ENCODE results near the gene PRDX5. TPM values are rescaled to one million over a fixed set of nuclear protein-coding genes. Genes with fewer than 3 reads are reported as not detected.

Gene PRDX5
- total and polyA plus RNA-seq, 9 of the 15 experiments (the other 6 are each of a cell fraction or from before 2014, with no cell fraction given), result 40.8 to 327 (median 204) TPM

DNA sequence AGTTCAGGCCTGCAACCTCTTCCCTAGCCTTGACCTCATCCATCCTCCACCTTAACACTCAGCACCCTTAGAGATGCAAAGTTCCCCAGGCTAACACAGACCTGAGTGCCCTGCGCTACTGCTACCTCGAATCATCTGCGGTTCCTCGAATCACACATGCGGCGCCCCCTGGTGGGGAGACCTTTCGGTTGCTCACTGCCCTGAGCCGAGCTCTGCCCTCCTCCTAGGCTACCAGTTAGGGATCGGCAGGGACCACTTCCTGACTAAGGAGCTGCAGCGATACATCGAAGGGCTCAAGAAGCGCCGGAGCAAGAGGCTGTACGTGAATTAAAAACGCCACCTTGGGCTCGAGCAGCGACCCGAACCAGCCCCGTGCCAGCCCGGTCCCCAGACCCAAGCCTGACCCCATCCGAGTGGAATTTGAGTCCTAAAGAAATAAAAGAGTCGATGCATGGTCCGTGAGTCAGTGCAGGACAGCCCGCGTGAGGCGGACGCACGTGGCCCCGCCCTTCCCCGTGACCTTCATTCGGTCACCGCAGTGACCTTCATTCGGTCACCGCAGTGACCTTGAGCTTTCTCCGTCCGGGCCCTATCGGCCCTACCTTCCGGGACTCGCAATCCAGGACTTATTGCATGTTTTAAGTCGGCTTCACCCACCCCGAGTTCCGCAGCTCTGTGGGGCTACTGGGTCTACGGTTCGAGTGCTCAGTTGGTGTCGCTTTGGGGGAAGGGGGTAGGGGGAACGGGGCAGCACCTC is 13.4 kb upstream of the PRDX5 start (continued):
- TF ChIP-seq, protein P1, sequence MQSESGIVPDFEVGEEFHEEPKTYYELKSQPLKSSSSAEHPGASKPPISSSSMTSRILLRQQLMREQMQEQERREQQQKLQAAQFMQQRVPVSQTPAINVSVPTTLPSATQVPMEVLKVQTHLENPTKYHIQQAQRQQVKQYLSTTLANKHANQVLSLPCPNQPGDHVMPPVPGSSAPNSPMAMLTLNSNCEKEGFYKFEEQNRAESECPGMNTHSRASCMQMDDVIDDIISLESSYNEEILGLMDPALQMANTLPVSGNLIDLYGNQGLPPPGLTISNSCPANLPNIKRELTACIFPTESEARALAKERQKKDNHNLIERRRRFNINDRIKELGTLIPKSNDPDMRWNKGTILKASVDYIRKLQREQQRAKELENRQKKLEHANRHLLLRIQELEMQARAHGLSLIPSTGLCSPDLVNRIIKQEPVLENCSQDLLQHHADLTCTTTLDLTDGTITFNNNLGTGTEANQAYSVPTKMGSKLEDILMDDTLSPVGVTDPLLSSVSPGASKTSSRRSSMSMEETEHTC (IDR thresholded peaks at IDR 0.05), result peak; percentile 62; the same call in 1 of the 2 replicates
- TF ChIP-seq RBM17 (IDR thresholded peaks at IDR 0.05; ENCODE audit: borderline replicate concordance, low read depth, low read length), result no peak
- TF ChIP-seq U2AF1 (optimal IDR thresholded peaks at IDR 0.05; ENCODE audit: low read depth, low read length), result no peak
- TF ChIP-seq, protein P2, sequence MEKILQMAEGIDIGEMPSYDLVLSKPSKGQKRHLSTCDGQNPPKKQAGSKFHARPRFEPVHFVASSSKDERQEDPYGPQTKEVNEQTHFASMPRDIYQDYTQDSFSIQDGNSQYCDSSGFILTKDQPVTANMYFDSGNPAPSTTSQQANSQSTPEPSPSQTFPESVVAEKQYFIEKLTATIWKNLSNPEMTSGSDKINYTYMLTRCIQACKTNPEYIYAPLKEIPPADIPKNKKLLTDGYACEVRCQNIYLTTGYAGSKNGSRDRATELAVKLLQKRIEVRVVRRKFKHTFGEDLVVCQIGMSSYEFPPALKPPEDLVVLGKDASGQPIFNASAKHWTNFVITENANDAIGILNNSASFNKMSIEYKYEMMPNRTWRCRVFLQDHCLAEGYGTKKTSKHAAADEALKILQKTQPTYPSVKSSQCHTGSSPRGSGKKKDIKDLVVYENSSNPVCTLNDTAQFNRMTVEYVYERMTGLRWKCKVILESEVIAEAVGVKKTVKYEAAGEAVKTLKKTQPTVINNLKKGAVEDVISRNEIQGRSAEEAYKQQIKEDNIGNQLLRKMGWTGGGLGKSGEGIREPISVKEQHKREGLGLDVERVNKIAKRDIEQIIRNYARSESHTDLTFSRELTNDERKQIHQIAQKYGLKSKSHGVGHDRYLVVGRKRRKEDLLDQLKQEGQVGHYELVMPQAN (IDR thresholded peaks at IDR 0.05; ENCODE audit: borderline replicate concordance), result peak; percentile 75; the same call in 1 of the 2 replicates
- TF ChIP-seq MTA3 (IDR thresholded peaks at IDR 0.05; ENCODE audit: borderline replicate concordance), result peak; percentile 82; the same call in 1 of the 2 replicates
- TF ChIP-seq ZNF696 (CRISPR knock-in tag; conservative IDR thresholded peaks at IDR 0.05), result no peak
- TF ChIP-seq CCNT2 (IDR thresholded peaks at IDR 0.05; ENCODE audit: borderline replicate concordance, extremely low read depth, insufficient read length, low read depth, low read length), result no peak
- TF ChIP-seq NCOA6 (IDR thresholded peaks at IDR 0.05), result no peak
- peak; percentile 64; the same call in 1 of the 2 replicates for TF ChIP-seq BRD4 (IDR thresholded peaks at IDR 0.05)
- TF ChIP-seq POU5F1 (IDR thresholded peaks at IDR 0.05; ENCODE audit: borderline replicate concordance, low read depth, low read length, partially characterized antibody), result no peak
- no peak for TF ChIP-seq SIRT6 (IDR thresholded peaks at IDR 0.05; ENCODE audit: low read depth, low read length)
- TF ChIP-seq DDX20 (tag; IDR thresholded peaks at IDR 0.05; ENCODE audit: low read depth), result no peak
- no peak; the same call in 1 of the 2 replicates for TF ChIP-seq GABPA (tag; conservative IDR thresholded peaks at IDR 0.05; ENCODE audit: low read depth)
- TF ChIP-seq, protein P3, sequence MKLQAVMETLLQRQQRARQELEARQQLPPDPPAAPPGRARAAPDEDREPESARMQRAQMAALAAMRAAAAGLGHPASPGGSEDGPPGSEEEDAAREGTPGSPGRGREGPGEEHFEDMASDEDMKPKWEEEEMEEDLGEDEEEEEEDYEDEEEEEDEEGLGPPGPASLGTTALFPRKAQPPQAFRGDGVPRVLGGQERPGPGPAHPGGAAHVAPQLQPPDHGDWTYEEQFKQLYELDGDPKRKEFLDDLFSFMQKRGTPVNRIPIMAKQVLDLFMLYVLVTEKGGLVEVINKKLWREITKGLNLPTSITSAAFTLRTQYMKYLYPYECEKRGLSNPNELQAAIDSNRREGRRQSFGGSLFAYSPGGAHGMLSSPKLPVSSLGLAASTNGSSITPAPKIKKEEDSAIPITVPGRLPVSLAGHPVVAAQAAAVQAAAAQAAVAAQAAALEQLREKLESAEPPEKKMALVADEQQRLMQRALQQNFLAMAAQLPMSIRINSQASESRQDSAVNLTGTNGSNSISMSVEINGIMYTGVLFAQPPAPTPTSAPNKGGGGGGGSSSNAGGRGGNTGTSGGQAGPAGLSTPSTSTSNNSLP (IDR thresholded peaks at IDR 0.05; ENCODE audit: borderline replicate concordance, low read depth, low read length), result 0 out of 2 replicates have a peak, but pooled peaks have one; percentile 19
- TF ChIP-seq, protein P4, sequence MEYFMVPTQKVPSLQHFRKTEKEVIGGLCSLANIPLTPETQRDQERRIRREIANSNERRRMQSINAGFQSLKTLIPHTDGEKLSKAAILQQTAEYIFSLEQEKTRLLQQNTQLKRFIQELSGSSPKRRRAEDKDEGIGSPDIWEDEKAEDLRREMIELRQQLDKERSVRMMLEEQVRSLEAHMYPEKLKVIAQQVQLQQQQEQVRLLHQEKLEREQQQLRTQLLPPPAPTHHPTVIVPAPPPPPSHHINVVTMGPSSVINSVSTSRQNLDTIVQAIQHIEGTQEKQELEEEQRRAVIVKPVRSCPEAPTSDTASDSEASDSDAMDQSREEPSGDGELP (CRISPR knock-in tag; IDR thresholded peaks at IDR 0.05; ENCODE audit: borderline replicate concordance), result peak; percentile 89
- no peak for TF ChIP-seq ZNF133 (CRISPR knock-in tag; IDR thresholded peaks at IDR 0.05)
- peak; percentile 100 for TF ChIP-seq ESRRA (IDR thresholded peaks at IDR 0.05; ENCODE audit: borderline replicate concordance, low read depth)
- no peak for TF ChIP-seq LARP7 (IDR thresholded peaks at IDR 0.05)
- TF ChIP-seq, protein P5, sequence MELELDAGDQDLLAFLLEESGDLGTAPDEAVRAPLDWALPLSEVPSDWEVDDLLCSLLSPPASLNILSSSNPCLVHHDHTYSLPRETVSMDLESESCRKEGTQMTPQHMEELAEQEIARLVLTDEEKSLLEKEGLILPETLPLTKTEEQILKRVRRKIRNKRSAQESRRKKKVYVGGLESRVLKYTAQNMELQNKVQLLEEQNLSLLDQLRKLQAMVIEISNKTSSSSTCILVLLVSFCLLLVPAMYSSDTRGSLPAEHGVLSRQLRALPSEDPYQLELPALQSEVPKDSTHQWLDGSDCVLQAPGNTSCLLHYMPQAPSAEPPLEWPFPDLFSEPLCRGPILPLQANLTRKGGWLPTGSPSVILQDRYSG (tag; conservative IDR thresholded peaks at IDR 0.05; ENCODE audit: low read depth), result no peak
- no peak for TF ChIP-seq PHF20 (IDR thresholded peaks at IDR 0.05; ENCODE audit: partially characterized antibody)
